ENCODE data around the gene NHEJ1. TPM values are rescaled to one million over a fixed set of nuclear protein-coding genes. Genes with fewer than 3 reads are reported as not detected.

The NHEJ1 gene
- total and polyA plus RNA-seq, 9 of the 15 experiments (the other 6 are each of a cell fraction or from before 2014, with no cell fraction given): 9.0 to 23.7 (median 13.9) TPM

- TF ChIP-seq E2F6 (IDR thresholded peaks at IDR 0.05; ENCODE audit: borderline replicate concordance in 1 of 2, extremely low read depth in 1 of 2, insufficient read depth in 1 of 2, insufficient read length in 1 of 2, low read depth in 1 of 2, low read length in 1 of 2, poor library complexity in 1 of 2, severe bottlenecking in 1 of 2): no peak
- no peak for TF ChIP-seq MECOM (CRISPR knock-in tag; IDR thresholded peaks at IDR 0.05)
- TF ChIP-seq SNIP1 (IDR thresholded peaks at IDR 0.05; ENCODE audit: low read depth): no peak
- no peak for TF ChIP-seq HNRNPH1 (optimal IDR thresholded peaks at IDR 0.05; ENCODE audit: low read depth, low read length)
- no peak for TF ChIP-seq SLC30A9 (CRISPR knock-in tag; IDR thresholded peaks at IDR 0.05)
- no peak for TF ChIP-seq U2AF1 (optimal IDR thresholded peaks at IDR 0.05; ENCODE audit: low read depth, low read length)
- no peak for TF ChIP-seq CXXC5 (CRISPR knock-in tag; IDR thresholded peaks at IDR 0.05)
- TF ChIP-seq POLR2G (IDR thresholded peaks at IDR 0.05; ENCODE audit: low read depth, low read length): no peak
- TF ChIP-seq U2AF2 (optimal IDR thresholded peaks at IDR 0.05; ENCODE audit: low read depth, low read length): no peak
- no peak for TF ChIP-seq XRCC4 (IDR thresholded peaks at IDR 0.05; ENCODE audit: extremely low read depth, insufficient read depth, insufficient read length)
- no peak for TF ChIP-seq ZNF449 (CRISPR knock-in tag; IDR thresholded peaks at IDR 0.05)
Measured at GRCh38 chr2:219180961-219181360, 20.3 kb upstream of the NHEJ1 start (continued).

Measured in K562 (cell line).